SIG-M5 (cell line): ENCODE results near the gene OOSP2.

ENCODE experiments used
- DNase-seq: peaks from one replicate; lab custom pipeline; 2025; lab: John Stamatoyannopoulos, UW

The OOSP2 gene

GRCh38 chr11:60080535-60080934 is 40.3 kb downstream of the OOSP2 start:
- DNase-seq, result no peak

- DNase-seq, result no peak
Observed at GRCh38 chr11:60084631-60085273, 44.5 kb downstream of the OOSP2 start.

GRCh38 chr11:60085909-60086308 is 45.7 kb downstream of the OOSP2 start:
- no peak for DNase-seq

- DNase-seq, result no peak
Observed at GRCh38 chr11:60087239-60087638, 47.0 kb downstream of the OOSP2 start.

GRCh38 chr11:60088364-60088763 is 48.2 kb downstream of the OOSP2 start, which contains the start of gene MS4A2:
MS4A2 (plus strand) TSS chr11:60088664; CDS start chr11:60088766, 102 bp downstream.
- no peak for DNase-seq

GRCh38 chr11:60095477-60096120 is 55.4 kb downstream of the OOSP2 start:
- no peak for DNase-seq

GRCh38 chr11:60097189-60097588 is 57.0 kb downstream of the OOSP2 start:
- DNase-seq, result no peak
